Thyroid gland (tissue), 4 donors: ENCODE results near the gene SDC4.

Experiments
- POLR2A ChIP-seq, 2 donors: fragments of 450-650 bp; IDR thresholded peaks; one replicate each; pipeline ENCODE4 v1.6.1; 2017; ENCODE audit warnings: antibody characterized with exemption in 2 of 2, mild to moderate bottlenecking in 2 of 2, moderate library complexity in 1 of 2
- TF ChIP-seq, protein P1 (sequence below), 6 experiments: fragments of 200-600 bp in 3 of 6; fragments of 450-650 bp in 3 of 6; sonication (generic) in 3 of 6; IDR thresholded peaks; one replicate each; pipeline ENCODE4 v1.5.1; 2016 to 2019; ENCODE audit warnings: antibody characterized with exemption in 6 of 6, mild to moderate bottlenecking in 2 of 6, inconsistent platforms in 1 of 6, moderate library complexity in 1 of 6

DNA sequence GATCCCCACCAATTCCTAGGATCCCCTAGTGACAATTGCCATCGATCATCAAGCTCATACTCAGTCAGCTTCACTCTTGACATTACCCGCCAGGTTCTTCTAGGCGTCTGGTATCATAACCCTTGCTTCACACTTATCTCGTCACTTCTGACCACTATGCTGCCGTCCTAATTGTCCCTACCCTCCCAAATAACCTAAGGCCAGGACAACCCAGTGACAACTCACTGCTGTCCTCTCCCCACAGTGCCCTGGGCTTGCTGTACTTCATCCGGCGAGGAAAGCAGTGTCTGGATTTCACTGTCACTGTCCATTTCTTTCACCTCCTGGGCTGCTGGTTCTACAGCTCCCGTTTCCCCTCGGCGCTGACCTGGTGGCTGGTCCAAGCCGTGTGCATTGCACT lies 18.4 kb upstream of the SDC4 start:
- TF ChIP-seq, protein P1, sequence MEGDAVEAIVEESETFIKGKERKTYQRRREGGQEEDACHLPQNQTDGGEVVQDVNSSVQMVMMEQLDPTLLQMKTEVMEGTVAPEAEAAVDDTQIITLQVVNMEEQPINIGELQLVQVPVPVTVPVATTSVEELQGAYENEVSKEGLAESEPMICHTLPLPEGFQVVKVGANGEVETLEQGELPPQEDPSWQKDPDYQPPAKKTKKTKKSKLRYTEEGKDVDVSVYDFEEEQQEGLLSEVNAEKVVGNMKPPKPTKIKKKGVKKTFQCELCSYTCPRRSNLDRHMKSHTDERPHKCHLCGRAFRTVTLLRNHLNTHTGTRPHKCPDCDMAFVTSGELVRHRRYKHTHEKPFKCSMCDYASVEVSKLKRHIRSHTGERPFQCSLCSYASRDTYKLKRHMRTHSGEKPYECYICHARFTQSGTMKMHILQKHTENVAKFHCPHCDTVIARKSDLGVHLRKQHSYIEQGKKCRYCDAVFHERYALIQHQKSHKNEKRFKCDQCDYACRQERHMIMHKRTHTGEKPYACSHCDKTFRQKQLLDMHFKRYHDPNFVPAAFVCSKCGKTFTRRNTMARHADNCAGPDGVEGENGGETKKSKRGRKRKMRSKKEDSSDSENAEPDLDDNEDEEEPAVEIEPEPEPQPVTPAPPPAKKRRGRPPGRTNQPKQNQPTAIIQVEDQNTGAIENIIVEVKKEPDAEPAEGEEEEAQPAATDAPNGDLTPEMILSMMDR (IDR thresholded peaks at IDR 0.05): no peak
- TF ChIP-seq POLR2A (IDR thresholded peaks at IDR 0.05): no peak
